ENCODE measurements around the gene FRMPD2.
"Not testable (repeated sequence)": the region's sequence is repeated elsewhere in the genome, so short reads cannot be mapped to it uniquely, and the experiment has no call there.

FRMPD2 gene

DNA sequence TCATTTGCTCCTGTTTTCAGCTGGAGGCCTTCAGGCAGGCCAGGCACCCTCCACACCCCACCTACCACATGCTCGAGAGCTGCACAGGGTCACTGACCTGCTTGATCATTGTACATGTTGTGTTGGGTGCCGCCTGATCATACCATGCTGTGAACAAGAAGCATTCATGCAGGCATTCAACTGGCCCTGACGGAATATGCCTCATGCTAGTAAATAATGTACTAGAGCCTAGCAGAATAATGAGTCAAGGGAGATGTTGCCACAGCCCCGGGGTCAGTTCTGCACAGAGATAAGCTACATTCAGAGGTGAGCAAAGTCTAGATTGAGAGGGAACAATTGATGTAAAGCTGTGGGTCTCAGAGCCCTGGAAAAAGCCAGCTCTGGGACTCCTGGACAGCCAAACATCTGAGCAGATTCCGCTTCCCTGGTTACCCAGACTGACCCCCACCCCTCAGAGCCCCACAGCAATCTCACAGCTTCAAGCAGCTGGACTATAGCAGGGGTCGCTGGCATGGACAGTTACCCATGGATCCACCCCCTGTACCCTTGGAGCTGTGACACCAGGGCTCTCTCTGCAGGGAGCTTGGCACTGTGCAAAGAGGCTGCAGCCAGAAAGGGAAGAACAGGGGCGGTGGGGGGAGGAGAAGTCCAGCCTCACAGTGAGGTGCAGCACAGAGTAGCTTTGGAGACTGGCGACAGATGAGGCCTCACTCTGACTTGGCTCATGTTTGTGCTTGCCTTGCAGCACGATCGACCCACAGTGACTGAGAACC is 86.6 kb downstream of the FRMPD2 start:
- H2BK15ac ChIP-seq (ENCODE audit: low read length), result no peak overlapping the region
- peaks cover 0 to 10% (median 0%) of the 10 kb centered on the region in 3 experiments for H3K27me3 ChIP-seq (ENCODE audit: control insufficient read depth in 3 of 3, insufficient read depth in 3 of 3, low read depth in 1 of 3, low read length in 3 of 3)
- H3K18ac ChIP-seq (ENCODE audit: low read length), result peak overlapping the region; percentile 86
- H3K36me3 ChIP-seq (replicated peaks in 1 of 2; ENCODE audit: control insufficient read depth in 2 of 2, insufficient read depth in 2 of 2, low read length in 2 of 2), result no peaks in the 10 kb centered on the region
- H3K4me1 ChIP-seq (ENCODE audit: control insufficient read depth in 2 of 2, insufficient read depth in 1 of 2, low read depth in 1 of 2, low read length in 2 of 2), result peaks cover 0 to 9% of the 10 kb centered on the region in 2 donors
- H3K4me2 ChIP-seq (ENCODE audit: insufficient read depth, low read length, poor library complexity, severe bottlenecking), result no peak overlapping the region
- no peak overlapping the region for H2AK5ac ChIP-seq (ENCODE audit: low read depth, low read length)
- no peaks in the 10 kb centered on the region for H3K9me3 ChIP-seq (replicated peaks in 1 of 2; ENCODE audit: control insufficient read depth in 2 of 2, insufficient read depth in 1 of 2, low read depth in 1 of 2, low read length in 2 of 2)
- H3K23ac ChIP-seq (ENCODE audit: low read depth, low read length, poor library complexity), result no peak overlapping the region
- no peak overlapping the region for H3K27ac ChIP-seq (replicated peaks; ENCODE audit: low read length)
- no peak for DNase-seq (ENCODE audit: low spot score)
- no peak overlapping the region for H3K4me3 ChIP-seq (ENCODE audit: low read length in 2 of 2)
- no peak overlapping the region for H2BK12ac ChIP-seq (ENCODE audit: low read length)
- peak overlapping the region; percentile 67 for H3K14ac ChIP-seq (ENCODE audit: low read length)
- H2BK120ac ChIP-seq (ENCODE audit: low read depth, low read length), result no peak overlapping the region
- H3K79me1 ChIP-seq (ENCODE audit: low read depth, low read length), result no peaks in the 10 kb centered on the region
- H2BK5ac ChIP-seq (ENCODE audit: low read length), result no peak overlapping the region
- peak overlapping the region; percentile 10 for H3K9ac ChIP-seq (ENCODE audit: low read depth, low read length, poor library complexity)
- WGBS, 2 donors (ENCODE audit: extremely low coverage in 2 of 2, insufficient read length in 2 of 2, insufficient replicate concordance in 1 of 2), result no CpG with 5 or more reads among the region's 10 CpGs
- H4K8ac ChIP-seq (ENCODE audit: low read depth, low read length), result no peak overlapping the region
- no peak overlapping the region for H2AFZ ChIP-seq (ENCODE audit: low read length)
- H4K91ac ChIP-seq (ENCODE audit: low read depth, low read length, poor library complexity), result no peak overlapping the region
- no peak overlapping the region for H3K4ac ChIP-seq (ENCODE audit: low read length)

DNA sequence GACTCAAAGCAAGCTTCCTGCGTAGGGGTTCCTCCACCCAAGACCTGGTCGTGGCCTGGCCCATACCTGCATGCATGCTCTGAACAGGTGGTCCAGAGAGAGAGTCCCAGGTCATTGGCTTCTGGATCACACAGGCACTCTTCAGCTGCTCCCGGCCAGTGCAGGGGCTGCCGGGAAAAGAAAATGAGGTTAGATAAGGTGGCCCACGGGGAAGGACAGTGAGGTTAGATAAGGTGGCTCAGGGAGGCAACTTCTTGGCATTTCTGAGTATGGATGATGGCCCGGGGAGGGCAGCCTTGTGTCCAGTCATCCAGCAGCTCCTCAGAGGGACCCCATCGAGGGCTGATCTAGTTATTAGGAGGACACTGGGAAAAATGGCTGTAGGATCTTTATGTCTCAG is 87.4 kb downstream of the FRMPD2 start:
- H3K4me1 ChIP-seq (ENCODE audit: control insufficient read depth in 2 of 2, insufficient read depth in 1 of 2, low read depth in 1 of 2, low read length in 2 of 2), result peaks cover 0 to 4% of the 10 kb centered on the region in 2 donors

DNA sequence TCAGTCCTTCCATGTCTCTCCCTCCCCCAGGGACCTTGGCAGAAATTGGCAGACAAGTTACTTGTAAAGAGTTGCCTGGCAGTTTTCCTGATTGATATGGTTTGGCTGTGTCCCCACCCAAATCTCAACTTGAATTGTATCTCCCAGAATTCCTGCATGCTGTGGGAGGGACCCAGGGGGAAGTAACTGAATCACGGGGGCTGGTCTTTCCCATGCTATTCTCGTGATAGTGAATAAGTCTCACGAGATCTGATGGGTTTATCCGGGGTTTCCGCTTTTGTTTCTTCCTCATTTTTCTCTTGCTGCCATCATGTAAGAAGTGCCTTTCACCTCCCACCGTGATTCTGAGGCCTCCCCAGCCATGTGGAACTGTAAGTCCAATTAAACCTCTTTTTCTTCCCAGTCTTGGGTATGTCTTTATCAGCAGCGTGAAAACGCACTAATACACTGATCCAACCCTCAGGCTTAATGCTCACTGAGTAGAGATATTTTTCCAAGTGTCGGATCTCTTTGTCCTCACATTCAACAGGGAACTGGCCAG is 88.2 kb downstream of the FRMPD2 start:
- not testable (repeated sequence) for H3K18ac ChIP-seq (ENCODE audit: low read length); H3K4ac ChIP-seq (ENCODE audit: low read length); H3K36me3 ChIP-seq (replicated peaks in 1 of 2; ENCODE audit: control insufficient read depth in 2 of 2, insufficient read depth in 2 of 2, low read length in 2 of 2); DNase-seq (ENCODE audit: low spot score); H3K79me1 ChIP-seq (ENCODE audit: low read depth, low read length); H2AK5ac ChIP-seq (ENCODE audit: low read depth, low read length); H2BK12ac ChIP-seq (ENCODE audit: low read length); H3K14ac ChIP-seq (ENCODE audit: low read length); H2BK5ac ChIP-seq (ENCODE audit: low read length); H3K27ac ChIP-seq (replicated peaks; ENCODE audit: low read length); H3K9me3 ChIP-seq (replicated peaks in 1 of 2; ENCODE audit: control insufficient read depth in 2 of 2, insufficient read depth in 1 of 2, low read depth in 1 of 2, low read length in 2 of 2); H2BK15ac ChIP-seq (ENCODE audit: low read length); H4K8ac ChIP-seq (ENCODE audit: low read depth, low read length); H3K4me2 ChIP-seq (ENCODE audit: insufficient read depth, low read length, poor library complexity, severe bottlenecking); H4K91ac ChIP-seq (ENCODE audit: low read depth, low read length, poor library complexity); H2AFZ ChIP-seq (ENCODE audit: low read length); H2BK120ac ChIP-seq (ENCODE audit: low read depth, low read length); H3K4me3 ChIP-seq (ENCODE audit: low read length in 2 of 2); H3K23ac ChIP-seq (ENCODE audit: low read depth, low read length, poor library complexity); H3K9ac ChIP-seq (ENCODE audit: low read depth, low read length, poor library complexity); H3K4me1 ChIP-seq (ENCODE audit: control insufficient read depth in 2 of 2, insufficient read depth in 1 of 2, low read depth in 1 of 2, low read length in 2 of 2)
- WGBS, 2 donors (ENCODE audit: extremely low coverage in 2 of 2, insufficient read length in 2 of 2, insufficient replicate concordance in 1 of 2), result no CpG with 5 or more reads among the region's 9 CpGs
- H3K27me3 ChIP-seq (ENCODE audit: control insufficient read depth in 3 of 3, insufficient read depth in 3 of 3, low read depth in 1 of 3, low read length in 3 of 3), result peaks cover 0 to 13% (median 0%) of the 10 kb centered on the region in 3 experiments

More for the DNA sequence above, 87.4 kb downstream of the FRMPD2 start:
- Histone ChIP-seq H2AK5ac (ENCODE audit: low read depth, low read length) (no peak overlapping the region), H3K9me3 (replicated peaks in 1 of 2; ENCODE audit: control insufficient read depth in 2 of 2, insufficient read depth in 1 of 2, low read depth in 1 of 2, low read length in 2 of 2) (no peaks in the 10 kb centered on the region), H3K4me2 (ENCODE audit: insufficient read depth, low read length, poor library complexity, severe bottlenecking) (no peak overlapping the region), H3K4me3 (ENCODE audit: low read length in 2 of 2) (no peak overlapping the region), H4K8ac (ENCODE audit: low read depth, low read length) (no peak overlapping the region), H3K14ac (ENCODE audit: low read length) (no peak overlapping the region), H3K9ac (ENCODE audit: low read depth, low read length, poor library complexity) (no peak overlapping the region), H2BK15ac (ENCODE audit: low read length) (no peak overlapping the region), H3K27ac (replicated peaks; ENCODE audit: low read length) (no peak overlapping the region), H3K36me3 (replicated peaks in 1 of 2; ENCODE audit: control insufficient read depth in 2 of 2, insufficient read depth in 2 of 2, low read length in 2 of 2) (no peaks in the 10 kb centered on the region), H3K4ac (ENCODE audit: low read length) (no peak overlapping the region), H4K91ac (ENCODE audit: low read depth, low read length, poor library complexity) (no peak overlapping the region), H3K27me3 (ENCODE audit: control insufficient read depth in 3 of 3, insufficient read depth in 3 of 3, low read depth in 1 of 3, low read length in 3 of 3) (peaks cover 0 to 13% (median 0%) of the 10 kb centered on the region in 3 experiments), H3K23ac (ENCODE audit: low read depth, low read length, poor library complexity) (no peak overlapping the region), H3K18ac (ENCODE audit: low read length) (no peak overlapping the region), H3K79me1 (ENCODE audit: low read depth, low read length) (no peaks in the 10 kb centered on the region), H2BK12ac (ENCODE audit: low read length) (no peak overlapping the region), H2AFZ (ENCODE audit: low read length) (no peak overlapping the region), H2BK120ac (ENCODE audit: low read depth, low read length) (no peak overlapping the region), H2BK5ac (ENCODE audit: low read length) (no peak overlapping the region)
- WGBS, 2 donors (ENCODE audit: extremely low coverage in 2 of 2, insufficient read length in 2 of 2, insufficient replicate concordance in 1 of 2), result no CpG with 5 or more reads among the region's 7 CpGs
- DNase-seq (ENCODE audit: low spot score), result no peak

DNA sequence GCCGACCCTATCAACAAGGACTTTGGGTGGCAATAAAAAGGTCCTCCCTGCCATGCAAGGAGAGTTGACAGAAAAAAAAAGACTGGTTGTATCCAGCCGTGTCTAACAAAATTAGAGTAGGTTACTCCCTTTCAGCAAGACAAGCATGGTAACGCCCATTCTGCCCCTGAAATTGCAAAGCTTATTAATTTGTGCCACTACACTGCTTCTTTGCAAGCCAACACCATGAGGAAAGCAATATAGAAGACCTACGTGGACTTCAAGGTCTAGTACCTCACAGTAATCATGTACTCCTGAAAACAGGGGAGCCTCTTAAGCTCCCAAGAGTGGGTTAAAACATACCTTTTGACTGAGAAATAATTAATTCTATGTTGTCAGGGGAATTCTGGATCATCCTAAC is 90.3 kb downstream of the FRMPD2 start:
- no peak overlapping the region for H3K4me2 ChIP-seq (ENCODE audit: insufficient read depth, low read length, poor library complexity, severe bottlenecking)
- H3K9ac ChIP-seq (ENCODE audit: low read depth, low read length, poor library complexity), result no peak overlapping the region
- H2BK5ac ChIP-seq (ENCODE audit: low read length), result no peak overlapping the region
- H4K8ac ChIP-seq (ENCODE audit: low read depth, low read length), result no peak overlapping the region
- no peaks in the 10 kb centered on the region for H3K36me3 ChIP-seq (replicated peaks in 1 of 2; ENCODE audit: control insufficient read depth in 2 of 2, insufficient read depth in 2 of 2, low read length in 2 of 2)
- no peak for DNase-seq (ENCODE audit: low spot score)
- H3K18ac ChIP-seq (ENCODE audit: low read length), result no peak overlapping the region
- H2BK15ac ChIP-seq (ENCODE audit: low read length), result no peak overlapping the region
- no CpG with 5 or more reads among the region's 4 CpGs for WGBS, 2 donors (ENCODE audit: extremely low coverage in 2 of 2, insufficient read length in 2 of 2, insufficient replicate concordance in 1 of 2)
- no peak overlapping the region for H3K23ac ChIP-seq (ENCODE audit: low read depth, low read length, poor library complexity)
- H2BK120ac ChIP-seq (ENCODE audit: low read depth, low read length), result no peak overlapping the region
- no peak overlapping the region for H3K4me3 ChIP-seq (ENCODE audit: low read length in 2 of 2)
- H2AK5ac ChIP-seq (ENCODE audit: low read depth, low read length), result no peak overlapping the region
- H2BK12ac ChIP-seq (ENCODE audit: low read length), result no peak overlapping the region
- H3K4me1 ChIP-seq (ENCODE audit: control insufficient read depth in 2 of 2, insufficient read depth in 1 of 2, low read depth in 1 of 2, low read length in 2 of 2), result peaks cover 0 to 4% of the 10 kb centered on the region in 2 donors
- no peak overlapping the region for H3K27ac ChIP-seq (replicated peaks; ENCODE audit: low read length)
- no peak overlapping the region for H2AFZ ChIP-seq (ENCODE audit: low read length)
- peaks cover 0 to 13% (median 0%) of the 10 kb centered on the region in 3 experiments for H3K27me3 ChIP-seq (ENCODE audit: control insufficient read depth in 3 of 3, insufficient read depth in 3 of 3, low read depth in 1 of 3, low read length in 3 of 3)
- H3K4ac ChIP-seq (ENCODE audit: low read length), result no peak overlapping the region
- no peaks in the 10 kb centered on the region for H3K9me3 ChIP-seq (replicated peaks in 1 of 2; ENCODE audit: control insufficient read depth in 2 of 2, insufficient read depth in 1 of 2, low read depth in 1 of 2, low read length in 2 of 2)
- H3K79me1 ChIP-seq (ENCODE audit: low read depth, low read length), result no peaks in the 10 kb centered on the region
- no peak overlapping the region for H4K91ac ChIP-seq (ENCODE audit: low read depth, low read length, poor library complexity)
- H3K14ac ChIP-seq (ENCODE audit: low read length), result no peak overlapping the region

Measured in neuronal stem cell (in vitro differentiated cells).